Measurements from ENCODE around the gene CCNY.

DNA sequence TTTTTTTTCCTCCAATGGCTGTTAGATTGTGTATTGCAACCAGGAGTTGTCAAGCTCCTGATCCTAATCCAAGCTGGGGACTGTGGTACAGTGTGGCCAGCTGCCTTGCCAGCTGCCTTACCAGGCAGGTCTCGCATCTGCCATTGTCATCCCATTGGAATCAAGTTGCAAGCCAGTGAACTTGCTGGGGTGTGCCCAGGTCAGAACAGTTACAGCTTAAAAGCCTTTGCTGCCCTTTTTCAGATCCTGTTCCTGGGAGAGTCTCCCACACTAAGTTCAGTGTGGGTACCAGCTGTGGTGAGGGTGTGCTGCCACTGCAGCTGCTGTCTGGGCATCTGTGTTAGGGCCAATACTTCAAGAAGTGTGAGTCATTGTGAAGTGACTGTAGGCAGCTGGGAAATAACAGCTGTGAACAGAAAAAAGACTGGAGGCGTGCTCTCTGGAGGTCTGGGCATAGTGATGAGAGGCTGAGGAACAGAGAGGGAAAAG, 72.8 kb downstream of the CCNY start:
- TF ChIP-seq CTCF (IDR thresholded peaks at IDR 0.05) (no peak), ZFX (IDR thresholded peaks at IDR 0.05; ENCODE audit: borderline replicate concordance) (no peak)
